ENCODE data around the gene MED19. TPM values are rescaled to one million over a fixed set of nuclear protein-coding genes. Genes with fewer than 3 reads are reported as not detected.

MED19 gene
- total RNA-seq (10 to 100 TPM; 16.8 to 18.4 TPM), polyA plus RNA-seq (19.7 TPM)

- Mint-ChIP-seq H3K36me3 (peaks cover 0 to 28% (median 7%) of the 10 kb centered on the region in 3 donors), H3K4me1 (peaks cover 43 to 57% (median 53%) of the 10 kb centered on the region in 3 donors), H3K4me3 (peak within 1 kb of the TSS; percentile 93 to 99 (median 98)), H3K27ac (peak within 1 kb of the TSS; percentile 81 to 98 (median 98)), H3K9me3 (no peaks in the 10 kb centered on the region), H3K27me3 (no peaks in the 10 kb centered on the region)
- peak; percentile 71 to 87 (median 79) for DNase-seq
- H3K4me1 ChIP-seq (ENCODE audit: insufficient read depth, low read length), result peaks cover 43% of the 10 kb centered on the region
- peak within 1 kb of the TSS; percentile 99 for H3K4me3 ChIP-seq (ENCODE audit: low read length)
- CTCF ChIA-PET, result interaction anchor here (0.6 to 1.4 kb wide), 7 partner anchors 12 to 1826 kb away, joined by 3 to 6 read pairs (median 3); no protein-coding TSS in a partner anchor
- no peaks in the 10 kb centered on the region for H3K27me3 ChIP-seq (ENCODE audit: insufficient read depth, low read length, poor library complexity, severe bottlenecking)
- H3K36me3 ChIP-seq (ENCODE audit: insufficient read depth, low read length), result no peaks in the 10 kb centered on the region
- POLR2A ChIA-PET, result interaction anchor here (0.7 to 1.5 kb wide), 7 partner anchors 9 to 197 kb away, joined by 3 to 10 read pairs (median 4); partner anchors contain the start of gene SELENOH
- no peaks in the 10 kb centered on the region for H3K9me3 ChIP-seq (ENCODE audit: low read length)
- H3K27ac ChIP-seq (ENCODE audit: low read depth, low read length), result peak within 1 kb of the TSS; percentile 90
Measured at GRCh38 chr11:57711414-57712255, at the start of gene MED19. TSS of gene MED19 (minus strand) at chr11:57712215. CDS start at chr11:57712179, 36 bp downstream.

DNA sequence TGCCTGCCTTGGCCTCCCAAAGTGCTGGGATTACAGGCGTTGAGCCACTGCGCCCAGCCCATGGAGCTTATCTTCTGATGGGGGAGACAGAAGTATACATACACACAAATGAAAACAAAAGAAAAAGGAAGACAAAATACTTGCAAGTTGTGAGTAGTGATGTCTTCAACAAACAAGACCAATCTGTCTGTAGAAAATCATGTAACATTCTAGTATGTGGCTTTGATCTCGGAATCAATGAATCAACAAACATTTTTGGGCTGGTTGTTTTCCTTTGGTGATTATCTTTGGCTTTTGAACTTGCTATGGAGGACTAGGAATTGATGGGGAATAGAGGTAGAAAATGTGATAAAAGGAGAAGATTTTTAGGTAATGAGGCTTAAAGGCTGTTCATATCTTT, 46.2 kb upstream of the MED19 start:
- H3K27ac Mint-ChIP-seq, result peak overlapping the region in 1 of 8 donors; percentile 0
- Histone ChIP-seq H3K27me3 (ENCODE audit: insufficient read depth, low read length, poor library complexity, severe bottlenecking) (no peaks in the 10 kb centered on the region), H3K4me3 (ENCODE audit: low read length) (no peak overlapping the region), H3K4me1 (ENCODE audit: insufficient read depth, low read length) (no peaks in the 10 kb centered on the region), H3K36me3 (ENCODE audit: insufficient read depth, low read length) (no peaks in the 10 kb centered on the region), H3K27ac (ENCODE audit: low read depth, low read length) (no peak overlapping the region), H3K9me3 (ENCODE audit: low read length) (no peaks in the 10 kb centered on the region)
- ChIA-PET POLR2A (no interaction called here), CTCF (interaction anchor here (1.6 kb wide), 1 partner anchor 42 kb away, joined by 7 read pairs; no protein-coding TSS in a partner anchor)
- H3K4me1 Mint-ChIP-seq, result no peaks in the 10 kb centered on the region
- no peaks in the 10 kb centered on the region for H3K27me3 Mint-ChIP-seq
- H3K4me3 Mint-ChIP-seq, result no peak overlapping the region
- peaks cover 0 to 7% (median 0%) of the 10 kb centered on the region in 3 donors for H3K36me3 Mint-ChIP-seq
- no peak for DNase-seq
- no peaks in the 10 kb centered on the region for H3K9me3 Mint-ChIP-seq

GRCh38 chr11:57752954-57753353, 40.9 kb upstream of the MED19 start:
- peaks cover 0 to 8% (median 0%) of the 10 kb centered on the region in 3 donors for H3K4me1 Mint-ChIP-seq
- Histone ChIP-seq H3K27me3 (ENCODE audit: insufficient read depth, low read length, poor library complexity, severe bottlenecking) (no peaks in the 10 kb centered on the region), H3K4me1 (ENCODE audit: insufficient read depth, low read length) (no peaks in the 10 kb centered on the region), H3K9me3 (ENCODE audit: low read length) (no peaks in the 10 kb centered on the region), H3K36me3 (ENCODE audit: insufficient read depth, low read length) (no peaks in the 10 kb centered on the region), H3K4me3 (ENCODE audit: low read length) (no peak overlapping the region), H3K27ac (ENCODE audit: low read depth, low read length) (no peak overlapping the region)
- no peaks in the 10 kb centered on the region for H3K27me3 Mint-ChIP-seq
- no peak overlapping the region for H3K27ac Mint-ChIP-seq
- ChIA-PET CTCF (interaction anchor here (0.9 to 1.8 kb wide), 2 partner anchors 11 to 47 kb away, joined by 4 to 9 read pairs; partner anchors contain the start of gene SELENOH), POLR2A (no interaction called here)
- DNase-seq, result no peak
- H3K4me3 Mint-ChIP-seq, result no peak overlapping the region
- H3K9me3 Mint-ChIP-seq, result no peaks in the 10 kb centered on the region
- peaks cover 0 to 10% (median 6%) of the 10 kb centered on the region in 3 donors for H3K36me3 Mint-ChIP-seq

DNA sequence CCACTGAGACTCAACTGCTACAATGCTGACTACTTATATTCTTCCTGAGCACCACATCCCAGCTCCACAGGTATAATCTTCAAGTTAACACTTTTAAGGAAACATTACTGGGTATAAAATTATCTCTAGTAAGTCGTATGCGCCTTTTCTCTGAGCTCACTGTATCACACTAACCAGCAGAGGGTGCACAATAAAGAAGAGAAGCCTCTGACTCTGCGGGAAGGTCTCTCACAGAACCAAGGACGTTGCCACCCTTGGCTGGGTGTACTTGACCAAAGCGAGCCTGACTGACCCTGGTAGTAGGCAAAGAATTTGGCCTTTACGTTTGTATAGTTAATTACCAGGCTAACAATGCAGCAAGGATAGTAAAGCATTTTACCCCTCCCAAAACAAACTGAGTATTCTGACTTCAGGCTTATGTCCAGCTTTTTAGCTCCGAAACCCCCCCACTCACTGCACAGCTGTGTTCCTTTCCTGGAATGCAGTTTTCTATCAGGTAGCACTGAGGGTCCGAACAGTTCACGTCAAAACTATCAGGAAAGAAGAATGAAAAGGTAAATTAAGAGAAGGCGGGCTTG, 39.8 kb upstream of the MED19 start, which contains the start of gene BTBD18:
BTBD18 (minus strand) TSS at position 144 of the 578 bp plus-strand sequence. CDS start 631 bp downstream, outside the sequence.
- DNase-seq, result no peak
- H3K4me1 ChIP-seq (ENCODE audit: insufficient read depth, low read length), result no peaks in the 10 kb centered on the region
- Mint-ChIP-seq H3K4me3 (no peak within 1 kb of the TSS), H3K4me1 (peaks cover 0 to 13% (median 3%) of the 10 kb centered on the region in 3 donors), H3K36me3 (peaks cover 0 to 17% (median 9%) of the 10 kb centered on the region in 3 donors), H3K27ac (peak within 1 kb of the TSS in 4 of 8 donors; percentile 24 to 86 (median 71)), H3K27me3 (no peaks in the 10 kb centered on the region), H3K9me3 (no peaks in the 10 kb centered on the region)
- no peak within 1 kb of the TSS for H3K4me3 ChIP-seq (ENCODE audit: low read length)
- no peaks in the 10 kb centered on the region for H3K27me3 ChIP-seq (ENCODE audit: insufficient read depth, low read length, poor library complexity, severe bottlenecking)
- POLR2A ChIA-PET, result interaction anchor here (1.4 kb wide), 1 partner anchor 20 kb away, joined by 3 read pairs; no protein-coding TSS in a partner anchor
- H3K27ac ChIP-seq (ENCODE audit: low read depth, low read length), result no peak within 1 kb of the TSS
- CTCF ChIA-PET, result interaction anchor here (0.9 to 2.0 kb wide), 4 partner anchors 9 to 49 kb away, joined by 4 to 9 read pairs (median 7); partner anchors contain the start of genes CTNND1 and SELENOH
- no peaks in the 10 kb centered on the region for H3K36me3 ChIP-seq (ENCODE audit: insufficient read depth, low read length)
- H3K9me3 ChIP-seq (ENCODE audit: low read length), result no peaks in the 10 kb centered on the region

- no peak for DNase-seq
- Mint-ChIP-seq H3K4me3 (no peak overlapping the region), H3K9me3 (no peaks in the 10 kb centered on the region), H3K27ac (peak overlapping the region in 3 of 8 donors; percentile 24 to 78 (median 64)), H3K27me3 (no peaks in the 10 kb centered on the region), H3K36me3 (peaks cover 0 to 21% (median 9%) of the 10 kb centered on the region in 3 donors), H3K4me1 (peaks cover 0 to 13% (median 3%) of the 10 kb centered on the region in 3 donors)
- POLR2A ChIA-PET, result interaction anchor here (1.4 kb wide), 1 partner anchor 21 kb away, joined by 3 read pairs; no protein-coding TSS in a partner anchor
- Histone ChIP-seq H3K27ac (ENCODE audit: low read depth, low read length) (no peak overlapping the region), H3K4me3 (ENCODE audit: low read length) (no peak overlapping the region), H3K9me3 (ENCODE audit: low read length) (no peaks in the 10 kb centered on the region), H3K36me3 (ENCODE audit: insufficient read depth, low read length) (no peaks in the 10 kb centered on the region), H3K4me1 (ENCODE audit: insufficient read depth, low read length) (no peaks in the 10 kb centered on the region), H3K27me3 (ENCODE audit: insufficient read depth, low read length, poor library complexity, severe bottlenecking) (no peaks in the 10 kb centered on the region)
- CTCF ChIA-PET, result interaction anchor here (1.8 to 2.0 kb wide), 3 partner anchors 9 to 50 kb away, joined by 6 to 9 read pairs (median 8); partner anchors contain the start of genes CTNND1 and SELENOH
Measured at GRCh38 chr11:57751176-57751575, 39.2 kb upstream of the MED19 start.

GRCh38 chr11:57746920-57747319, 34.9 kb upstream of the MED19 start:
- no peak for DNase-seq
- CTCF ChIA-PET, result interaction anchor here (0.7 to 1.3 kb wide), 2 partner anchors 45 to 54 kb away, joined by 3 to 4 read pairs; no protein-coding TSS in a partner anchor
- peaks cover 17% of the 10 kb centered on the region for H3K36me3 ChIP-seq (ENCODE audit: insufficient read depth, low read length)
- Mint-ChIP-seq H3K4me1 (peaks cover 22 to 49% (median 31%) of the 10 kb centered on the region in 3 donors), H3K27ac (peak overlapping the region in 7 of 8 donors; percentile 11 to 87 (median 66)), H3K4me3 (peak overlapping the region in 1 of 7 donors; percentile 34), H3K36me3 (peaks cover 0 to 59% (median 13%) of the 10 kb centered on the region in 3 donors), H3K27me3 (no peaks in the 10 kb centered on the region), H3K9me3 (no peaks in the 10 kb centered on the region)
- no peak overlapping the region for H3K4me3 ChIP-seq (ENCODE audit: low read length)
- no peak overlapping the region for H3K27ac ChIP-seq (ENCODE audit: low read depth, low read length)
- H3K27me3 ChIP-seq (ENCODE audit: insufficient read depth, low read length, poor library complexity, severe bottlenecking), result no peaks in the 10 kb centered on the region
- peaks cover 18% of the 10 kb centered on the region for H3K4me1 ChIP-seq (ENCODE audit: insufficient read depth, low read length)
- H3K9me3 ChIP-seq (ENCODE audit: low read length), result no peaks in the 10 kb centered on the region
- POLR2A ChIA-PET, result no interaction called here

- Mint-ChIP-seq H3K27ac (peak overlapping the region in 7 of 8 donors; percentile 54 to 91 (median 70)), H3K27me3 (peaks cover 0 to 2% of the 10 kb centered on the region in 2 donors), H3K4me1 (peaks cover 30 to 58% (median 40%) of the 10 kb centered on the region in 3 donors), H3K4me3 (peak overlapping the region in 2 of 7 donors; percentile 19 to 51), H3K9me3 (no peaks in the 10 kb centered on the region), H3K36me3 (peaks cover 0 to 66% (median 12%) of the 10 kb centered on the region in 3 donors)
- Histone ChIP-seq H3K4me1 (ENCODE audit: insufficient read depth, low read length) (peaks cover 26% of the 10 kb centered on the region), H3K27me3 (ENCODE audit: insufficient read depth, low read length, poor library complexity, severe bottlenecking) (no peaks in the 10 kb centered on the region), H3K4me3 (ENCODE audit: low read length) (no peak overlapping the region), H3K9me3 (ENCODE audit: low read length) (no peaks in the 10 kb centered on the region), H3K27ac (ENCODE audit: low read depth, low read length) (no peak overlapping the region), H3K36me3 (ENCODE audit: insufficient read depth, low read length) (peaks cover 17% of the 10 kb centered on the region)
- POLR2A ChIA-PET, result interaction anchor here (0.6 kb wide), 1 partner anchor 52 kb away, joined by 4 read pairs; no protein-coding TSS in a partner anchor
- no peak for DNase-seq
- CTCF ChIA-PET, result interaction anchor here (1.2 to 2.3 kb wide), 3 partner anchors 56 to 252 kb away, joined by 3 to 8 read pairs (median 4); partner anchors contain the start of gene UBE2L6
Measured at GRCh38 chr11:57745206-57745605, 33.2 kb upstream of the MED19 start.
